Ectodermal cell (in vitro differentiated cells): ENCODE results near the gene LRP3.

Experiments
- H3K27ac ChIP-seq: 2 replicates; pipeline ENCODE4 v1.7.0; 2013; ENCODE audit warnings: mild to moderate bottlenecking, low read depth, low read length; ENCODE audit not compliant: insufficient read depth, poor library complexity, severe bottlenecking
- H3K27me3 ChIP-seq: 2 replicates; pipeline ENCODE4 v1.7.0; 2013; ENCODE audit warnings: mild to moderate bottlenecking, low read length; ENCODE audit not compliant: insufficient read depth, control insufficient read depth, poor library complexity, severe bottlenecking
- H3K36me3 ChIP-seq: one replicate; pipeline ENCODE4 v1.7.0; 2013; ENCODE audit warnings: low read length; ENCODE audit not compliant: control insufficient read depth, insufficient read depth
- H3K4me1 ChIP-seq: one replicate; pipeline ENCODE4 v1.7.0; 2013; ENCODE audit warnings: low read length; ENCODE audit not compliant: control insufficient read depth, insufficient read depth
- H3K4me3 ChIP-seq: 2 replicates; pipeline ENCODE4 v1.7.0; 2013; ENCODE audit warnings: low read depth, low read length, control low read depth; ENCODE audit not compliant: insufficient read depth
- H3K9me3 ChIP-seq: 2 replicates; pipeline ENCODE4 v1.7.0; 2013; ENCODE audit warnings: mild to moderate bottlenecking, low read length, moderate library complexity; ENCODE audit not compliant: control insufficient read depth
- WGBS, 2 experiments: methylation state at CpG; one replicate each; pipeline ENCODE4 v1.1.7; 2013; ENCODE audit warnings: missing lambda C conversion rate in 2 of 2; 5-methylcytosine and 5-hydroxymethylcytosine counted together

Gene LRP3

DNA sequence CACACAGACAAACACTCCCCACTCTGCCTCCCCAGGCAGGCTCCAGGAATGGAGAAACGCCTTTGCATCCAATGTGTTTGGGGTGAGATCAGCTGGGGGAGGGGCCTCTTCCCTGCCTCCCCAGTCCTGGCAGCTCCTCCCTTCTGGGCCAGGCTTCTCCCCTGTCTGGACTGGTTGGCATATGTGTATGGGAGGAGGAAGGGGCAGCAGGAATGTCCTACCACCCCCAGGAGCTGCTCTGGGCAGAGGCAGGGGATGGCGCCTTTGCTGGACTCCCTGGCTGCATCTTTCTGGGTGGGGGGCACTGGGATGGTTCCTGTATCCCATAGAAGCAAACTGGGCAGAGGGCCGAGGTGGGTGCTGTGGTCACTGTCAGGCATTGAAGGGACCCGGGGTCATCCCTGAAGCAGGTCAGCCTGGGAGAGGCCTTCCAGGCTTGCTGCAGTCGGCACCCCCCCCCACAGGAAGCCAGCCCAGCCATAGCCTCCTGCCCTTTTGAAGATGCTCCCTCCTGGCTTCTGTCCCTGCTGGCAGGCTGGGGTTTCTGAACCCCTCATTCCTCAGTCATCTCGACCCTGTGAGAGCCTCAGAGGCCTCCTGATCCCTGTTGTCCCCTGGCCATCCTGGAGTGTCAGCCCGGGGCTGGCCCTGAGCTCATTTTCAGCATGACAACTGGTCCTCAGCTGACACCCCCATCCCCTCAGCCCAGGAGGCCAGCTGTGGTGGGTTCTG, 52.7 kb downstream of the LRP3 start:
- H3K4me3 ChIP-seq = no peak overlapping the region
- no peaks in the 10 kb centered on the region for H3K27me3 ChIP-seq
- no peaks in the 10 kb centered on the region for H3K9me3 ChIP-seq
- peaks cover 13% of the 10 kb centered on the region for H3K4me1 ChIP-seq
- WGBS, 2 experiments = 82 to 85% methylated on average over 7 of the region's 7 CpGs
- no peaks in the 10 kb centered on the region for H3K36me3 ChIP-seq
- no peak overlapping the region for H3K27ac ChIP-seq

DNA sequence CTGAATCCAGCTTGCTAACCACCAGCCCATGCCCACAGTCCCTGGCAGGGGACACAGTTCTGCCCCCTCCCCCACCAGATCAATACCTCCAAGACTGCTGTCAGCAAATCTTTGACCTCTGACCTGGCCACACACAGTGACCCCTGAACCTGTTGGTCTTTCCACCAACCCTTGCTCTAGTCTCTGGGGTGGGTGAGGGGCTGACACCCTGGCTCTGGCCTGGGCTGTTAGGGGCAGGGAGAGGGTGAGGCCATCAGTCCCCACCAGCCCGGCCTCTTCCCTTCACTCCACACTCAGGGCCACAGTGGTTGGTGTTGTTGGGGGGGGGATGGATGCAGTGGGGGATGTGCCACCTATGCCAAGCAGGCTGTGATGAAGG, 53.3 kb downstream of the LRP3 start:
- Histone ChIP-seq H3K27me3 (no peaks in the 10 kb centered on the region), H3K9me3 (no peaks in the 10 kb centered on the region), H3K4me1 (peaks cover 13% of the 10 kb centered on the region), H3K27ac (no peak overlapping the region), H3K36me3 (no peaks in the 10 kb centered on the region), H3K4me3 (no peak overlapping the region)
- WGBS, 2 experiments = 100% methylated on average over 1 of the region's 1 CpG; no CpG with 5 or more reads in 1 of the 2 experiments

DNA sequence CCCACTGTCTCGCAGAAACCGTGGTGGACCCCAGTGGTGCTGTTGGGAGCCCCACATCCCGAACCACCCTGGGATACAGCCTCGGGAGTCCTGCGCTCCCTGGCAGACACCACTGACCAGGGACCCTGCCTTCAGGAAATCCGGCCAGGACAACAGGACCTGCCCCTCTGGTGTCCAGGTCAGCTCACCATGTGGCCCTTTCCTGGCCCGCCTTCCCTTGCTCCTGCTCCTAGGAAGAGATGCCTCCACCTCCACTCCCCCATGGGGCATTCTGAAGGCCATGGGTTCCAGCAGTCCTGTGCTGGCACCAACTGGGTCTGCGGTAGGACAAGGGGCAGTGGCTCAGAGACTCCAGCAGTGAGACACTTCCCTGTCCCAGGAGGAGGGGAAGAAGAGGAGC, 54.0 kb downstream of the LRP3 start:
- no peaks in the 10 kb centered on the region for H3K9me3 ChIP-seq
- peaks cover 13% of the 10 kb centered on the region for H3K4me1 ChIP-seq
- H3K27ac ChIP-seq = no peak overlapping the region
- no peaks in the 10 kb centered on the region for H3K27me3 ChIP-seq
- WGBS, 2 experiments = 90 to 92% methylated on average over 8 of the region's 8 CpGs
- H3K36me3 ChIP-seq = no peaks in the 10 kb centered on the region
- no peak overlapping the region for H3K4me3 ChIP-seq

DNA sequence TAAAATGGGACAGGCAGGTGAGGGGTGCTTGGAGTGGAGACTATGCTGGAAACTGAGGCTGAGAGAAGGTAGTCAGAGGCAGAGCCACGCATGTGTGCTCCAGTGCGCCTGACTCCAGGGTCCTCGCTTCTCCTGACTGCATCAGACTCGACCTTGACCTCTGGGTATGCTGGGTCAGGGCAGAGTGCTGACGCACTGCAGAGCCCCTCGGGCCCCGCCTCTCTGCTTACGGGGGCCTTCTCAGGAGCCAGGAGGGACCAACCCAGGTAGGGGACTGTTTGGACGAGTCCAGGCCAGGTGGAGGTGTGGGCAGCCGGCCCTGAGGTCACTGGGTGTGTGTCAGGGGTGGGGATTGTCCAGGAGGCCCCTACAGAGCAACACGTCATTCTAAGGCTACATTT, 54.4 kb downstream of the LRP3 start:
- no peaks in the 10 kb centered on the region for H3K27me3 ChIP-seq
- no peak overlapping the region for H3K4me3 ChIP-seq
- peaks cover 13% of the 10 kb centered on the region for H3K4me1 ChIP-seq
- WGBS, 2 experiments = 72 to 78% methylated on average over 11 of the region's 11 CpGs
- H3K27ac ChIP-seq = no peak overlapping the region
- H3K9me3 ChIP-seq = no peaks in the 10 kb centered on the region
- H3K36me3 ChIP-seq = no peaks in the 10 kb centered on the region

DNA sequence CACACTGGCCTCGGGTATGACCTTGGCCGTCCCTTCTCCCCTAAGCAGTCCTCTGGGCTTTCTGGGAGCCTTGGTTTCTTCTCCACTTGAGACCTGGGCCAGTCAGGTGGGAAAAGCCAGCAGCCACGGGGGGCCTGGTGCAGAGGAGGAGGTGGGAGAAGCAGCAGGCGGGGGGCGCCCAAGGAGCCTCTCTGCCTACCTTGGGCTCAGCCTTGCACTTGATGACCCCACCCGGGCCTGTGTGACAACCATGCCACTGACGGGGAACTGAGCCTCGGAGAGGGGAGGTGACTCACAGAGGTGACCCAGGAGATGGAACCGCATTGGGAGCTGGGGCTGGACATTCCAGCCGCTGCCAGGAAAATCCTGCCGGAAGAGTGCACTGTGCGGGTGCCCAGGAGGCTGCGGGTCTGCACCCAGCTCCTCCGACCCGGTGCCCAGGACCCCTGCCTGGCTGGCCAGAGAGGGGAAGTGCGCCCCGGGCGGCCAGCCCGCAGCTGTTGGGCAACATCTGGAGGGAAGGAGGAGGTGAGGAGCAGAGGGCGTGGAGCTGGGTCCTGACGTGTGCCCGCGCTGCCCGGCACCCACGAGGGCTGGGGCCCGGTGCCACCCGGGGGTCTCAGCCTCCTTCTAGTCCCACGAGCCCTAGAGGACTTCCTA, 55.0 kb downstream of the LRP3 start:
- no peaks in the 10 kb centered on the region for H3K27me3 ChIP-seq
- no peak overlapping the region for H3K27ac ChIP-seq
- H3K4me1 ChIP-seq = peaks cover 13% of the 10 kb centered on the region
- 82 to 85% methylated on average over 28 of the region's 28 CpGs for WGBS, 2 experiments
- no peaks in the 10 kb centered on the region for H3K9me3 ChIP-seq
- no peak overlapping the region for H3K4me3 ChIP-seq
- no peaks in the 10 kb centered on the region for H3K36me3 ChIP-seq

DNA sequence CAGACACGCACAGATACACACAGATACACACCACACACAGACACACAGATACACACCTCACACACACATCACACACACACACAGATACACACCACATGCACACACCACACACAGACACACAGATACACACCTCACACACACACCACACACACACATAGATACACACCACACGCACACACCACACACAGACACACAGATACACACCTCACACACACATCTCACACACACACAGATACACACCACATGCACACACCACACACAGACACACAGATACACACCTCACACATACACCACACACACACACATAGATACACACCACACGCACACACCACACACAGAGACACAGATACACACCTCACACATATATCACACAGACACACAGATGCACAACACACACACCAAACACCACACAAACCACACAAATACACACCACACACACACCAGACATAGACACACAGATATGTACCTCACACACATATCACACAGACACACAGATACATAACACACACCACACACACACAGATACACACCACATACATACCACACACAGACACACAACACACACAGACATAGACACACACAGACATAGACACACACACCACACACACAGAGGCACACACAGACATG, 55.7 kb downstream of the LRP3 start:
- Histone ChIP-seq H3K4me1 (peaks cover 13% of the 10 kb centered on the region), H3K27ac (no peak overlapping the region), H3K4me3 (no peak overlapping the region), H3K27me3 (no peaks in the 10 kb centered on the region), H3K36me3 (no peaks in the 10 kb centered on the region), H3K9me3 (no peaks in the 10 kb centered on the region)
- 68 to 73% methylated on average over 3 of the region's 3 CpGs for WGBS, 2 experiments

DNA sequence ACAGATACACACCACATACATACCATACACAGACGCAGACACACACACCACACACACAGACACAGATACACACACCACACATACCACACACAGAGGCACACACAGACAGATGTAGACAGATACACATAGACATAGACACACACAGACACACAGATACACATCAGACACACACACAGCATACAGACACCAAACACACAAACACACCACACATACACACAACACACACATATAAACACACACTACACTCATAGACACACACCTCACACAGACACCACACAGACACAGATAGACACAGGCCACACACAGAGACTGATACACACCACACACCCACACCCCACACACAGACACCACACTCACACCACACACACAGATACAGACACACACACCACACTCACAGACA, 56.4 kb downstream of the LRP3 start:
- no peak overlapping the region for H3K4me3 ChIP-seq
- no peaks in the 10 kb centered on the region for H3K36me3 ChIP-seq
- H3K27ac ChIP-seq = no peak overlapping the region
- H3K9me3 ChIP-seq = no peaks in the 10 kb centered on the region
- WGBS, 2 experiments = 91 to 95% methylated on average over 1 of the region's 1 CpG
- peaks cover 13% of the 10 kb centered on the region for H3K4me1 ChIP-seq
- no peaks in the 10 kb centered on the region for H3K27me3 ChIP-seq

DNA sequence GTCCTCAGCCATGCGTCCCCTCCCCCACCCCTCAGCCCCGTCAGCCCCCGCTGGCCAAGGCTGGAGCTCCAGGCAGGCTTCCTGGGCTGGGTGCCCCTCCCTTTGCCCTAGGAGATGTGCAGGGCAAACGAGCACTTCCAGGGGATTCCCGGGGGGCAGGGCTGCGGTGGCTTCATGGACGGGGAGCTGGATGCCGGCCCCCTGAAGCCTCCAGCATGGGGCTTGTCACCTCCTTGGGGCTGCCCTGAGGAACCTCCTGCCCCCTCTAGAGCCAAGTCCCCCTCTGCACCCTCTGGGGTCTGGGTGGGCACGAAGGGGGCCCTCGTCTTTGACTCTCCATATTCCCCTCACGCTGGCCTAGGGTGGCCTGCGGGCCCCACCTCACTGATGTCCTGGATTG, 56.9 kb downstream of the LRP3 start:
- Histone ChIP-seq H3K27ac (no peak overlapping the region), H3K36me3 (no peaks in the 10 kb centered on the region), H3K9me3 (no peaks in the 10 kb centered on the region), H3K4me3 (no peak overlapping the region), H3K4me1 (peaks cover 13% of the 10 kb centered on the region), H3K27me3 (no peaks in the 10 kb centered on the region)
- 66 to 69% methylated on average over 12 of the region's 12 CpGs for WGBS, 2 experiments

DNA sequence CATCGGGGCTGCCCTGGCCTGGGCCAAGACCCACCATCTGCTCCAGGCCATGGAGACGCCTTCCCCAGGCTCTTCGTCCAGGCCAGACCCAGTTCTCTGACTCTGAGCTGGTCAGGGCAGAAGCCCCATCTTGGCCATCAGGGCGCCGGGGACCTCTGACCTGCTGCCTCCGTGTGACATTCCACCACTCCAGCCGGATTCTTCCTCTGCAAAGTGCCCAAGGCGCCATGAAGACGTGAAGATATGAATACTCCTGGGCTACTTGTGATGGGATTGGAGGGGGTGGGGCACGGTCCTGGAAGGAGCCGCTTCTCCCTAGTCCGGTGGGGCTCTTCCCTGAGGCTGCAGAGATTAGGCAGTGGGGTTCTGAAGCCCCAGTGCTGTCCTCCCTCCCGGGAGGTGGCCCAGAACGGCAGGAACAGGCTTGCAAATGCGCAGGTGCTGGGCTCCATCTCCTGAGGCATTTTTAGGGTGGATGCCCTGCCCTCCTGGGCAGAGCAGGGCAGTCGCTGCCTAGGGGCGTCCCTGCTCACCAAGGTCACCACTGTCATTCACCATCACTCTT, 57.5 kb downstream of the LRP3 start:
- peaks cover 13% of the 10 kb centered on the region for H3K4me1 ChIP-seq
- no peak overlapping the region for H3K4me3 ChIP-seq
- H3K27ac ChIP-seq = no peak overlapping the region
- no peaks in the 10 kb centered on the region for H3K27me3 ChIP-seq
- H3K36me3 ChIP-seq = no peaks in the 10 kb centered on the region
- H3K9me3 ChIP-seq = no peaks in the 10 kb centered on the region
- WGBS, 2 experiments = 82 to 86% methylated on average over 16 to 17 of the region's 17 CpGs

DNA sequence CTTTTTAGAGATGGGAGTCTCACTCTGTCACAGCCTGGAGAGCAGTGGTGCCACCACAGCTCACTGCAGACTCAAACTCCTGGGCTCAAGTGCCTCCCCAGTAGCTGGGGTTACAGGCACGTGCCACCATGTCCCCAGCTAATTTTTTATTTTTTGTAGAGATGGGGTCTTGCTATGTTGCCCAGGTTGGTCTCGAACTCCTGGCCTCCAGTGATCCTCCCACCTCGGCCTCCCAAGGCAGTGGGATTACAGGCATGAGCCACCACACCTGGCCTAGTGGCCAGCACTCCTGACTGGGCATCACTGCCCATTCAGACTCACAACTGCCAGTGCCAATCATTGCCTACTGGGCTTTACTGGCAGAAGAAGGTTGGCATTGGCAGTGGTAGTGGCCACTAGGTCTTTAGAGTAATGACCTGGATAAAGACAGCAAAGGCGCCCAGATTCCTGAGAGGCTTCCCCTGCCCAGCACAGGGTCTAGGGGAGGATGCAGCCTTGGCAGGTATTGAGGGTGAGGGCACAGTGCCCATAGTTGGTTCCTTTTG, 58.4 kb downstream of the LRP3 start:
- WGBS, 2 experiments = 89 to 90% methylated on average over 4 of the region's 4 CpGs
- Histone ChIP-seq H3K27me3 (no peaks in the 10 kb centered on the region), H3K27ac (no peak overlapping the region), H3K9me3 (no peaks in the 10 kb centered on the region), H3K4me3 (no peak overlapping the region), H3K4me1 (peaks cover 8% of the 10 kb centered on the region), H3K36me3 (no peaks in the 10 kb centered on the region)
